Measurements from ENCODE around the gene NGF.

NGF gene

GRCh38 chr1:115308969-115309368 is 29.1 kb downstream of the NGF start:
- DNase-seq: no peak

GRCh38 chr1:115307661-115308060 is 30.4 kb downstream of the NGF start:
- DNase-seq: no peak

DNA sequence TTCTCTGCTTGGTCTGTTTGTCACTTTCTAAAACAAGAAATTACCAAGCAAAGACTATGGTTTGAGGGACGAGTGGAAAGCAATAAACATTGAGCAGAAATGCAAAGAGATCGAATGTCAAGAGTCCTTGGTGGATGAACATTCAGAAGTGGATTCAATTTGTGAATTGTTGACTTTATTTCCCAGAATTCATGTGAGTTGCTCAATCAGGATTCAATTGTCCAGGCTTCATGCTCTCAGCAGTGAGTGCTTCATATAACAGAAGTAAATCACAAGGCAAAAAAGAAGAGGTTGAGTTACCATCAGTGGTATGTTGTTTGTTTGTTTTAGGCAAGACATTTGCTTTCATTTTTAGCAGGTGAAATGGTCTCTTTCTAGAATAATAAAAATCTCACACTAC is 31.9 kb downstream of the NGF start:
- DNase-seq: no peak

DNA sequence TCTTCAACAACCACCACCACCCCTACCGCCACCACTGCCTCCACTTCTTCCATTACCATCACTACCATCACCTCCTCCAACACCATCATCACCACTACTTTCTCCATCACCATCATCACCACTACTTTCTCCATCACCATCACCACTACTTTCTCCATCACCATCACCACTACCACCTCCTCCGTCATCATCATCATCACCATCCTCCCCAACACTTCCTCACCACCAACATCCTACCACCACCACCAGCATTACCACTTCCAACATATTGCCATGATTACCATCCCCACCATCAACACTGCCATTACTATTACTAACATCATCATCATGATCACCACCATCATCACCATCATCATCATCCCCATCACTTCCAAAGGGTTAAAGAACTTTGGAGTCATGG is 34.7 kb downstream of the NGF start:
- DNase-seq: no peak

DNA sequence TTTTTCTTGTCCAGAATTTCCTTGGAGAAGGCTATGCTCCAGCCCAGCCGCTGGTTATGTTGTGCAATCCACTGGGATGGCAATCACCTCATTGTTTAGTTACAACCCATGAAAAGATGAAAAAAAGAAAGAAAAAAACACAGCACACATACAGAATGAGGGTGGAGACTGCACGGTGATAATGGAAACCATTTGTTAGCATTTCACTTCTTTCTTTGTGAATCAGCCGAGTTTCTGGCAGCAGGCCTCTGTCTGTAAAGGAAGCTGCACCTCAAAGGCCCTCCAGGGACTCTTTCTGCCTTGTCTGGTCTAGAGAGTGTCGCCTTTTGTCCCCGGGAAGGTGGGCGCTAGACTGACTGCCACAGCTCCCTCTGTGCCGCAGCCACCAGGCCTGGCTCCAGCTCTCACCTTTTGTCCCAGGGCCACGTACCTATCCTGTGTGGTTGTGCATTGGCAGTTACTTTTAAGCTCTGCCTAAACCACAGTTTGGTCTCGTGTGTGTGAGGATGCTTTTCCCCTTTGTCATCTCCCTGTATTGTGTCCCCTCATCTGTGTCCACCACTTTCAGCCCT is 35.6 kb downstream of the NGF start:
- no peak for DNase-seq

GRCh38 chr1:115301438-115302020 is 36.5 kb downstream of the NGF start:
- DNase-seq: no peak

GRCh38 chr1:115300087-115300876 is 37.8 kb downstream of the NGF start:
- DNase-seq: no peak

DNA sequence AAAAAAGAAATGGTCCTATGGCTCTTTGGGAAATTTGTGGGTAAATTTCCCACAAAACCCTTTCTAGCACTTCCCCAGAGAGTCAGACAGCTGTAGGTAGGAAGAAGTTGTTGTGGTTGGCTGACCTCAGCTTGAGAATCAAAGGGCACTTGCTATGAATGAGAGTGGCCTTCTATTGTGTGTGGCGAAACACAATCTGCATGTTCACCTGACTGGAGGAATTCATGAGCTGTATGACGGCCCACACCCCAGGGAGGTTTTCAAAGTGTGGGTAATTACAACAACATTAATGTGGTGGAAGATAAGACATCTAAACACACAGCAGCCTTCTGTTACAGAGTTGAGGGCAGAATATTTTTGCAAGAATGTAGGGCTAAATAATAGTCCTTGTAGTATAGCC is 38.8 kb downstream of the NGF start:
- DNase-seq: no peak

GRCh38 chr1:115296981-115297380 is 41.1 kb downstream of the NGF start:
- no peak for DNase-seq

DNA sequence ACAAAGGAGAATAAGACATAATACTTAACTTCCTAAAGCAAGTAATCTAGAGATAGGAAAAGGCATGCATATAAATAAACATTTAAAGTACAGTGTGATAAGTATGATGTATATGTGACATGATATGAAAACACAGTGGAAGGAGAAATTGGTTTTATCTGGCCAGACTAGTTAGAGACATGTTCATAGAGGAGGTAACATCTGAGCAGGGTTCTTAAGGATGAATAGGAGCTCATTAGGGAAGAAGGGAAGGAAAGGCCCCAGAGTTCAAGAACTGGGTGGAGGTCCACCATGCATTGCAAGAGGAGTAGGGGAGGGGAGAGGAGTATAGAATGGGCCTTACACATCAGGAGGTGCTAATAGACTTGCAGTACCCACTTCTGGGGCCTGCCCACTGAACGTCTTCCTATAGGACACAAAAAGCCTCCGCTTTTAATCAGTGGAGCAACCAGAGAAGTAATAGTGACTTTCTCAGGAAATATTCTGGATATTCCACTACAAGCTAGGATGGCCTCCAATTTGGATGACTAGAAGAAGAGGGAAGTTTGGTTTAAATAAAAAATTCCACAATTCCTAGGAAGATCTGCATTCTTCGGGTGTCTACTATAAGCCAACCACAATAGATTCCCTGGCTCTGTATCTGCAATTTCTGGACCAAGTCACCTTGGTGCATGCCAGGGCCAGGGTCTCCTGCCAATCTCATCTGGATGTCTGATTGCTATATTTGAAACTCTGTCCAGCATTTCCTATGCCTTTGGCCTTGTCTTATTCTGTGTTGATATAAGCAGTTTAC is 41.9 kb downstream of the NGF start:
- DNase-seq: no peak

GRCh38 chr1:115293899-115294298 is 44.1 kb downstream of the NGF start:
- no peak for DNase-seq

GRCh38 chr1:115293006-115293405 is 45.0 kb downstream of the NGF start:
- DNase-seq: no peak

GRCh38 chr1:115291741-115292140 is 46.3 kb downstream of the NGF start:
- no peak for DNase-seq

- no peak for DNase-seq
Measured at GRCh38 chr1:115289940-115290339, 48.1 kb downstream of the NGF start.

GRCh38 chr1:115288591-115289198 is 49.4 kb downstream of the NGF start:
- no peak for DNase-seq

DNA sequence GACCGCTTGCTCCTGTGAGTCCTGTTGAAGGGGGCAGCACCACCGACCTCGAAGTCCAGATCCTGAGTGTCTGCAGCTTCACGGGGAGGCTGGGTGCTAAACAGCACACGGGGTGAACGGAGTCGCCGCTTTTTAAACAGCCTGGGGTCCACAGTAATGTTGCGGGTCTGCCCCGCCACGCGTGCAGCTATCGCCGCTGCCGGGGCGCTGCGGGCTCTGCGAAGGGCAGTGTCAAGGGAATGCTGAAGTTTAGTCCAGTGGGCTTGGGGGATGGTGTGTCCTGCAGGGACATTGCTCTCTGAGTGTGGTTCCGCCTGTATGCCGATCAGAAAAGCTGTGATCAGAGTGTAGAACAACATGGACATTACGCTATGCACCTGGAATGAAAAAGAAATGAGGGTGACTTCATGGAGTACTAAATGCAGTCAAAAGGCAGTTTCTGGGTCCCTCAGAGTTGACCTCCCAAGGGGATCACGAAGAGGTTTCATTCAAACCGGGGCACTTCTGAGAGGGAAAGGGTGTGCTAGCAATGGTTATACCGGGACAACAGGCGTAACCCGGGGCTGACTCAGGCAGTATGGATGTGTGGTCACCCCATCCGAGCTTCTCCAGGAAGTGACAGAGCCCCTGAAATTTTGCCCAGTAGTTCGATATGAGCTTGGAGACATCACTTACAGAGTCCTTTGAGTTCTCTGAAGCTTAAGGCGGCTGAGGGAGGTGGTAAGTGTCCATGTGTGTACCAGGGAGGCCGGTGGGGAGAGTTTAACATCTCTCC is 51.4 kb downstream of the NGF start:
- DNase-seq: no peak

- no peak for DNase-seq
Measured at GRCh38 chr1:115284209-115284608, 53.8 kb downstream of the NGF start.

GRCh38 chr1:115283681-115284146 is 54.3 kb downstream of the NGF start:
- no peak for DNase-seq

DNA sequence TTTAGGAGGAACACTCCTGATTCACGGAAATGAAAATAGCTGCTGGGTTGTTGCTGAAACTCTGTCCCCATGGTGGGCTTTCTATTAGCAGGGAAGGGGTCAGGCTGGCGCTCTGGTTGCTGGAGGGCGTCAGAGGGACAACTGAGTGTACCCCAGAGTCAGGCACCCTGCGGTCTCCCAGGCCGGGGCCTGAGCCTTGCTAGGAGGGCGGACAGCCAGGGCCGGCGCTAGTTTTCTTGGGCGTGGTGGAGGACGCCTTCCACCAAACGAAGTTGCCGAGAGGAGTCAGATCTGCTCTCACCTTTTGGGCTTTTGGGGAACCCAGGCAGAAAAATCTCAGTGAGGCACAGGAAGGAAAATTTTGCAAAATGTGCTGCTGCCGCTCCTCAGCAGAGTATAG is 54.8 kb downstream of the NGF start:
- no peak for DNase-seq

- DNase-seq: no peak
Measured at GRCh38 chr1:115282807-115283208, 55.2 kb downstream of the NGF start.

DNA sequence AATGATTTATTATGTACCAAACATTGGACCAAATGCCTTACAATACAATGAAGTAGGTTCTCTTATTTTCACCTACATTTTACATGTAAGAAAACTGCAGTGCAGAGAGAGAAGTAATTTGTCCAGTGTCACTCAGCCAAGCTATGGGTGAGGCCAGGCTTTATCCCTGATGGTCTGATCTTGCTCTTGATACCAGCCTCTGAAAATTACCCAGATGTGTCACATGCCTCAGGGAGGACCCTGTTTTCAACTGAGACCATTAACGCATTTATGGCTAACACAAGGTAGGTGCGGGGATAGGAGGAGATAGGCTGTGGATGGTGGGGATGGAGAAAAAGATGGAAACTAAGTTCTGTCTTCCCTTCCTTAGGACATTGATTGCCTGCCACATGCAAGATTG is 56.9 kb downstream of the NGF start:
- no peak for DNase-seq

- no peak for DNase-seq
Measured at GRCh38 chr1:115280064-115280463, 58.0 kb downstream of the NGF start.

Data from COR-L47 (cell line).